SIG-M5 treated with dmso at 0.1 percent for 504 hours (cell line): ENCODE measurements around the gene FHL1.
"Not testable (repeated sequence)": the region's sequence is repeated elsewhere in the genome, so short reads cannot be mapped to it uniquely, and the experiment has no call there.

Source experiments
- DNase-seq: peaks from one replicate; lab custom pipeline; 2025; ENCODE audit not compliant: unreplicated experiment; lab: John Stamatoyannopoulos, UW

FHL1 gene

GRCh38 chrX:136207546-136207945, 60.2 kb downstream of the FHL1 start:
- DNase-seq = no peak

- DNase-seq = no peak
Observed at GRCh38 chrX:136209016-136209738, 61.8 kb downstream of the FHL1 start.

- DNase-seq = no peak
Observed at GRCh38 chrX:136209751-136210150, 62.4 kb downstream of the FHL1 start.

GRCh38 chrX:136210243-136210642, 62.9 kb downstream of the FHL1 start:
- DNase-seq = peak; percentile 47

- DNase-seq = peak; percentile 62
Observed at GRCh38 chrX:136210806-136211205, 63.5 kb downstream of the FHL1 start.

GRCh38 chrX:136211766-136212556, 64.6 kb downstream of the FHL1 start:
- DNase-seq = no peak

- DNase-seq = no peak
Observed at GRCh38 chrX:136212557-136213111, 65.3 kb downstream of the FHL1 start.

- no peak for DNase-seq
Observed at GRCh38 chrX:136214551-136214950, 67.2 kb downstream of the FHL1 start.

- DNase-seq = no peak
Observed at GRCh38 chrX:136215559-136215958, 68.2 kb downstream of the FHL1 start.

GRCh38 chrX:136219893-136220292, 72.6 kb downstream of the FHL1 start:
- no peak for DNase-seq

GRCh38 chrX:136220540-136220939, 73.2 kb downstream of the FHL1 start:
- DNase-seq = no peak

GRCh38 chrX:136220951-136221350, 73.6 kb downstream of the FHL1 start:
- no peak for DNase-seq

GRCh38 chrX:136221851-136222513, 74.6 kb downstream of the FHL1 start:
- no peak for DNase-seq

GRCh38 chrX:136227074-136227473, 79.7 kb downstream of the FHL1 start:
- DNase-seq = no peak

GRCh38 chrX:136227948-136228838, 80.9 kb downstream of the FHL1 start:
- DNase-seq = no peak

- DNase-seq = no peak
Observed at GRCh38 chrX:136228839-136229207, 81.5 kb downstream of the FHL1 start.

- no peak for DNase-seq
Observed at GRCh38 chrX:136237074-136237473, 89.7 kb downstream of the FHL1 start.

GRCh38 chrX:136237849-136238248, 90.5 kb downstream of the FHL1 start:
- DNase-seq = not testable (repeated sequence)

GRCh38 chrX:136246201-136246600, 98.9 kb downstream of the FHL1 start:
- no peak for DNase-seq

GRCh38 chrX:136250191-136251040, 103.1 kb downstream of the FHL1 start:
- DNase-seq = peak; percentile 5
